ENCODE results near the gene ASPHD2. TPM values are rescaled to one million over a fixed set of nuclear protein-coding genes. Genes with fewer than 3 reads are reported as not detected.

Gene ASPHD2
- polyA plus RNA-seq, 1 donor from 2014 or later, result 18.7 TPM

DNA sequence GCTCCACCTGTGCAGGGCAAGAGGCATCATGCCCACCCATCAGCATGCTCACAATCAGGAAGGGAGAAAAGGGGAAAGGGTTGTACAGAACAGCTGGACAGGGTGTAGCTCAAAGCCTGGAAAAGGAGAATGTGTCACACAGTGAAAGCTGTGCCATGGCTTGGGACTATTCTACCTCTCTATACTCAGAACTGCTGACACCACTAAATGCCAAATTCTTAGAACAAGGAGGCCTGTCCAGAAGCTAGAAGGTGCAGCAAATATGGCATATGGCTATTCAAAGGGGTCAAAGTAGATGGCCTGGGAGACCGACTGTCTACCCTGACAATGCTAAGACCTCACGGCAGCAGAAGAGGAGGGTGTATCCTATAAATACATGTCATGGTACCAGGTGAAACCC is 41.7 kb downstream of the ASPHD2 start:
- TF ChIP-seq POLR2AphosphoS5 (IDR thresholded peaks at IDR 0.05), result no peak
- no peak for TF ChIP-seq EZH2 (IDR thresholded peaks at IDR 0.05; ENCODE audit: borderline replicate concordance, insufficient read depth, low read length, poor library complexity, severe bottlenecking)
- TF ChIP-seq MXI1 (conservative IDR thresholded peaks at IDR 0.05; ENCODE audit: poor library complexity, severe bottlenecking), result no peak
- TF ChIP-seq SMC3 (conservative IDR thresholded peaks at IDR 0.05; ENCODE audit: poor library complexity), result no peak
- TF ChIP-seq REST (IDR thresholded peaks at IDR 0.05; ENCODE audit: borderline replicate concordance), result no peak
- no peak for TF ChIP-seq TAF1 (IDR thresholded peaks at IDR 0.05; ENCODE audit: low read depth)
- no peak for TF ChIP-seq RAD21 (conservative IDR thresholded peaks at IDR 0.05)
- TF ChIP-seq EP300 (conservative IDR thresholded peaks at IDR 0.05; ENCODE audit: poor library complexity, severe bottlenecking), result no peak
- TF ChIP-seq CTCF (IDR thresholded peaks at IDR 0.05; ENCODE audit: poor library complexity, severe bottlenecking), result no peak
- Histone ChIP-seq H3K79me2 (replicated peaks; ENCODE audit: insufficient read depth, low read length) (no peaks in the 10 kb centered on the region), H4K20me1 (ENCODE audit: insufficient read depth) (no peaks in the 10 kb centered on the region), H3K9me3 (ENCODE audit: low read length) (no peaks in the 10 kb centered on the region), H3K36me3 (ENCODE audit: insufficient read depth, low read length) (peaks cover 3% of the 10 kb centered on the region), H3K4me3 (ENCODE audit: low read length) (no peak overlapping the region), H3K27me3 (ENCODE audit: insufficient read depth, low read depth, low read length) (no peaks in the 10 kb centered on the region), H3F3A (ENCODE audit: insufficient read depth, low read length, poor library complexity, severe bottlenecking) (no peaks in the 10 kb centered on the region), H3K27ac (ENCODE audit: low read length) (no peak overlapping the region), H3K9ac (ENCODE audit: low read length) (no peak overlapping the region), H3K9me2 (ENCODE audit: insufficient read depth, low read length) (no peaks in the 10 kb centered on the region), H3K4me2 (ENCODE audit: low read length) (no peak overlapping the region), H2AFZ (ENCODE audit: low read depth, low read length) (no peak overlapping the region)

- H3K79me2 ChIP-seq (replicated peaks; ENCODE audit: insufficient read depth, low read length), result peaks cover 4% of the 10 kb centered on the region
- no peak overlapping the region for H3K9ac ChIP-seq (ENCODE audit: low read length)
- no peaks in the 10 kb centered on the region for H3K27me3 ChIP-seq (ENCODE audit: insufficient read depth, low read depth, low read length)
- no peak for TF ChIP-seq EP300 (conservative IDR thresholded peaks at IDR 0.05; ENCODE audit: poor library complexity, severe bottlenecking)
- H2AFZ ChIP-seq (ENCODE audit: low read depth, low read length), result no peak overlapping the region
- H3K36me3 ChIP-seq (ENCODE audit: insufficient read depth, low read length), result peaks cover 3% of the 10 kb centered on the region
- no peak overlapping the region for H3K4me3 ChIP-seq (ENCODE audit: low read length)
- no peaks in the 10 kb centered on the region for H3F3A ChIP-seq (ENCODE audit: insufficient read depth, low read length, poor library complexity, severe bottlenecking)
- H3K9me2 ChIP-seq (ENCODE audit: insufficient read depth, low read length), result no peaks in the 10 kb centered on the region
- no peaks in the 10 kb centered on the region for H4K20me1 ChIP-seq (ENCODE audit: insufficient read depth)
- no peaks in the 10 kb centered on the region for H3K9me3 ChIP-seq (ENCODE audit: low read length)
- no peak overlapping the region for H3K27ac ChIP-seq (ENCODE audit: low read length)
- H3K4me2 ChIP-seq (ENCODE audit: low read length), result no peak overlapping the region
Observed at GRCh38 chr22:26471522-26471921, 42.5 kb downstream of the ASPHD2 start.

GRCh38 chr22:26474682-26475081 is 45.6 kb downstream of the ASPHD2 start:
- peaks cover 8% of the 10 kb centered on the region for H3K79me2 ChIP-seq (replicated peaks; ENCODE audit: insufficient read depth, low read length)
- H3K36me3 ChIP-seq (ENCODE audit: insufficient read depth, low read length), result no peaks in the 10 kb centered on the region
- no peaks in the 10 kb centered on the region for H3K9me2 ChIP-seq (ENCODE audit: insufficient read depth, low read length)
- no peaks in the 10 kb centered on the region for H3K9me3 ChIP-seq (ENCODE audit: low read length)
- H4K20me1 ChIP-seq (ENCODE audit: insufficient read depth), result no peaks in the 10 kb centered on the region
- H3K4me2 ChIP-seq (ENCODE audit: low read length), result no peak overlapping the region
- no peak overlapping the region for H3K9ac ChIP-seq (ENCODE audit: low read length)
- TF ChIP-seq MXI1 (conservative IDR thresholded peaks at IDR 0.05; ENCODE audit: poor library complexity, severe bottlenecking), result no peak
- TF ChIP-seq EZH2 (IDR thresholded peaks at IDR 0.05; ENCODE audit: borderline replicate concordance, insufficient read depth, low read length, poor library complexity, severe bottlenecking), result no peak
- TF ChIP-seq EP300 (conservative IDR thresholded peaks at IDR 0.05; ENCODE audit: poor library complexity, severe bottlenecking), result no peak
- no peak overlapping the region for H2AFZ ChIP-seq (ENCODE audit: low read depth, low read length)
- H3K4me3 ChIP-seq (ENCODE audit: low read length), result no peak overlapping the region
- H3K27me3 ChIP-seq (ENCODE audit: insufficient read depth, low read depth, low read length), result no peaks in the 10 kb centered on the region
- no peak overlapping the region for H3K27ac ChIP-seq (ENCODE audit: low read length)
- no peaks in the 10 kb centered on the region for H3F3A ChIP-seq (ENCODE audit: insufficient read depth, low read length, poor library complexity, severe bottlenecking)

All from neural cell (in vitro differentiated cells).